BJ (cell line): ENCODE measurements around the gene KCND2. TPM values are rescaled to one million over a fixed set of nuclear protein-coding genes. Genes with fewer than 3 reads are reported as not detected.

Experiments
- CTCF ChIA-PET: fragments of 350-600 bp; formaldehyde crosslinking; extraction: SDS; loops from one replicate; lab custom pipeline; 2021; ENCODE audit warnings: antibody characterized with exemption, inconsistent platforms; lab: Yijun Ruan, JAX
- POLR2A ChIA-PET: fragments of 300-600 bp; sonication (Branson Sonifier 250); formaldehyde crosslinking; extraction: SDS; loops from one replicate; lab custom pipeline; 2021; ENCODE audit warnings: antibody characterized with exemption; lab: Charles Lee
- DNase-seq: peaks from one replicate; pipeline ENCODE4 v3.0.0-alpha.2; 2011; ENCODE audit warnings: low read depth
- H3K27me3 ChIP-seq: 2 replicates; pipeline ENCODE4 v1.6.0; 2011; ENCODE audit warnings: low read length; ENCODE audit not compliant: control insufficient read depth, insufficient read depth
- H3K36me3 ChIP-seq: 2 replicates; pipeline ENCODE4 v1.5.1; 2011; ENCODE audit warnings: low read length; ENCODE audit not compliant: control insufficient read depth, insufficient read depth
- H3K4me3 ChIP-seq: 2 replicates; pipeline ENCODE4 v1.5.1; 2011; ENCODE audit warnings: low read depth, mild to moderate bottlenecking, control low read depth, low read length
- polyA plus RNA-seq: library from polyadenylated mRNA; depleted of rRNA; stranded (reverse); fragments of >200 nt; gene quantifications from 2 replicates; pipeline ENCODE4 v1.2.3, GENCODE V29; 2011
- TF ChIP-seq, protein P1 (sequence below): IDR thresholded peaks from 2 replicates; pipeline ENCODE4 v1.5.1; 2011; ENCODE audit warnings: low read depth, mild to moderate bottlenecking, control low read depth, inconsistent platforms, low read length, moderate library complexity; ENCODE audit not compliant: insufficient read depth

The KCND2 gene
- polyA plus RNA-seq, 1 experiment: not detected

DNA sequence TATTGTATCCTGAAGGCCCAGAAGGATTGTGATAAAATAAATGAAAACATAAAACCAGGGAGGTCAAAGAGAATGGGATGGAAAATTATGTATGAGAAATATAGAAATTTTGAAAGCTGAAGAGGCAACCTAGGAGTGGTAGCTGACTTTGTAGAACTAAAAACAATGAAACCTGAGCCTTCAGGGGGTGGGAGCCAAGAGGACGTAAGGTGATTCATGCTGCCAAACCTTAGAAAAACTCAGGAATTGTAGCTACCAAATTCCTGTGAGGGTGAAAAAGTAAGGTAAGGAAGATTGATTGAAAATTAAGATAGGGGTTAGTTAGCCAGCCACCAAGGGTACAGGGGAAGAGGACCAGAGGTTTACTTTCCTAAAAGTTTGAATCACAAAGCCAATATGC, 213.2 kb downstream of the KCND2 start:
- POLR2A ChIA-PET: no interaction called here
- no peak overlapping the region for H3K4me3 ChIP-seq
- no peaks in the 10 kb centered on the region for H3K36me3 ChIP-seq
- no peak for DNase-seq
- TF ChIP-seq, protein P1, sequence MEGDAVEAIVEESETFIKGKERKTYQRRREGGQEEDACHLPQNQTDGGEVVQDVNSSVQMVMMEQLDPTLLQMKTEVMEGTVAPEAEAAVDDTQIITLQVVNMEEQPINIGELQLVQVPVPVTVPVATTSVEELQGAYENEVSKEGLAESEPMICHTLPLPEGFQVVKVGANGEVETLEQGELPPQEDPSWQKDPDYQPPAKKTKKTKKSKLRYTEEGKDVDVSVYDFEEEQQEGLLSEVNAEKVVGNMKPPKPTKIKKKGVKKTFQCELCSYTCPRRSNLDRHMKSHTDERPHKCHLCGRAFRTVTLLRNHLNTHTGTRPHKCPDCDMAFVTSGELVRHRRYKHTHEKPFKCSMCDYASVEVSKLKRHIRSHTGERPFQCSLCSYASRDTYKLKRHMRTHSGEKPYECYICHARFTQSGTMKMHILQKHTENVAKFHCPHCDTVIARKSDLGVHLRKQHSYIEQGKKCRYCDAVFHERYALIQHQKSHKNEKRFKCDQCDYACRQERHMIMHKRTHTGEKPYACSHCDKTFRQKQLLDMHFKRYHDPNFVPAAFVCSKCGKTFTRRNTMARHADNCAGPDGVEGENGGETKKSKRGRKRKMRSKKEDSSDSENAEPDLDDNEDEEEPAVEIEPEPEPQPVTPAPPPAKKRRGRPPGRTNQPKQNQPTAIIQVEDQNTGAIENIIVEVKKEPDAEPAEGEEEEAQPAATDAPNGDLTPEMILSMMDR: no peak
- no peaks in the 10 kb centered on the region for H3K27me3 ChIP-seq
- CTCF ChIA-PET: no interaction called here

DNA sequence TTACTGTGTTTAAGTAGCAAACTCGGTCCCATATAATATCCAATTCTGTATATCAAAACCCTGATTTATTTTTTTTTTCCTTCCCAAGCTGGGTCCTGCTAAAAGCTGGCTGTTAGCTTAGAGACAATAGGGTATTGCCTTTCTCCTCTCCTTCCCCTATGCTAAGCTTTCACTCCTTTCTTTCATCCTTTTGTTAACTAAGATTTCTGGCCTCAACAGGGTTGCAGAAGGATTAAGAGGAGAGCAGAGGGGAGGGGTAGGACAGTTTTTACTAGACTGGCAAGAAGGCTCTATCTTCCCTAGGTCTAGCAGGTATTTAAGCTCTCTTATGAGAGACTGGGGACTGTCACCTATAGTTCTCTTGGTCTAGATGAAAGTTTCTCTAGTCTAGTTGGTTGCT, 229.2 kb downstream of the KCND2 start:
- ChIA-PET POLR2A (no interaction called here), CTCF (no interaction called here)
- no peak for DNase-seq

DNA sequence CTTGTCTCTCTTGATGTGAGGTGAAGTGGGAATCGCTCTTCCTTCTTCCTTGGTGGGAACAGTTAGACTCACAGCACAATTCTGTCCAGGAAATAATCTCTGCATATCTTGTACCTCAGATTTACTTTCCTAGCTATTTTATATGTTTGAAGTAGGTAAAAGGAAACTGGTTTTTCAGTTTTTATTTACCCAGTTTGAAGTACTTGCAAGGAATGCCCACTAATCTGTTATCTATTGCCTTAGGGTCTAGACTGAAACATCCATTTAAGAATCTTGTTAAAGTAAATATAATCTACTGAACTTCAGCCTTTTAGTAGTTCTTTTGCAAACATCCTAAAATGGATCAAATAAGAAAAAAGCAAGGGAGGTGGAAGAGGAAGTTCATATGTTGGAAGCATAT, 229.8 kb downstream of the KCND2 start:
- Histone ChIP-seq H3K4me3 (no peak overlapping the region), H3K36me3 (no peaks in the 10 kb centered on the region), H3K27me3 (no peaks in the 10 kb centered on the region)
- no peak for DNase-seq
- ChIA-PET CTCF (no interaction called here), POLR2A (no interaction called here)
- TF ChIP-seq, protein P1: no peak

More for the DNA sequence above, 229.2 kb downstream of the KCND2 start:
- TF ChIP-seq, protein P1: no peak
- Histone ChIP-seq H3K4me3 (no peak overlapping the region), H3K36me3 (no peaks in the 10 kb centered on the region), H3K27me3 (no peaks in the 10 kb centered on the region)

DNA sequence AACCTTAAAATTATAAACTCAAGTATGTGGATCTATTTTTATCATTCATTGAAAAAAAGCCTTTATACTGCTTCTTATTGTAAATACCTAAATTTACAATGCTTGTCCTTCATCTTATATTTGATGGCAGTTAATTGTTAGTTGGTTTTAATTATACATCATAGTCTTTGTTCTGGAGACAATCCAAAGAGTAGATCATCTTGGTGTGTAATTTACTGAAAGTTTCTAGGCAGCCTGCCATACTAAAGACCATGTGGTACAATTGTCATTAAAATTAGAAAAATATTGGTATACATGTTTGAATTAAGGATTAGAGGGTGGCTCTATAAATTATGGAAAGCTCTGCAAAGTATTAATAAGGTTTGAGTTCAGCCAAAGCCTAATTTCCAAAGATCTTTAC, 231.4 kb downstream of the KCND2 start:
- ChIA-PET POLR2A (no interaction called here), CTCF (no interaction called here)
- no peaks in the 10 kb centered on the region for H3K27me3 ChIP-seq

DNA sequence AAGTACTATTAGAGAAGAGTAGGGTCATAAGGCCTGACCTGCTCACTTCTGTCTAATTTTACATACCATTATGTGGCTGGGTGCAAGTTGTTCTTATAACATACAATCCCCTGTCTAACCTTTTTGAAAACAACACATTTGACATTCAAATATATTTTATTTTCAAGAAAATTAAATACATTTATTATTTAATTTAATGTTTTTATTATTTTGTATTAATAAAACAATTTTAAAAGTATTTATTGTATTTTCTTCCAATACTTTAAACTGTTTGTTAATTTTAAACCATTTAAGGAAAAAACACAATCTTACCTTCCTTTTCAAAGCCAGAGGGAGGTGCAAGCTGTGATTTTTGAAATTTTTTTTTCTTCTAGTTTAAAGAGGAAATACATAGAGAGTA, 232.8 kb downstream of the KCND2 start:
- Histone ChIP-seq H3K27me3 (no peaks in the 10 kb centered on the region), H3K36me3 (no peaks in the 10 kb centered on the region), H3K4me3 (no peak overlapping the region)
- CTCF ChIA-PET: no interaction called here
- DNase-seq: no peak
- TF ChIP-seq, protein P1: no peak
- POLR2A ChIA-PET: no interaction called here

More for the DNA sequence above, 231.4 kb downstream of the KCND2 start:
- Histone ChIP-seq H3K36me3 (no peaks in the 10 kb centered on the region), H3K4me3 (no peak overlapping the region)
- DNase-seq: no peak
- TF ChIP-seq, protein P1: no peak
